PC-3 (cell line): Measurements from ENCODE around the gene CCNY. TPM values are rescaled to one million over a fixed set of nuclear protein-coding genes. Genes with fewer than 3 reads are reported as not detected.

ENCODE experiments used
- ATAC-seq: fragments of 200-7000 bp; cut with Tn5 transposase; 2 replicates; pipeline ENCODE4 v1.9.1; 2020; ENCODE audit warnings: mild to moderate bottlenecking, moderate library complexity
- BruUV-seq: library from RNA; stranded (reverse); fragments of 400-500 nt; replicated peaks from 2 replicates; lab custom pipeline; 2021; lab: Mats Ljungman, UMichigan
- CTCF ChIA-PET: fragments of 300-600 bp; sonication (Branson Sonifier 250); formaldehyde crosslinking; loops from one replicate; lab custom pipeline; 2022; ENCODE audit warnings: antibody characterized with exemption; lab: Charles Lee
- POLR2A ChIA-PET: fragments of 300-600 bp; sonication (Branson Sonifier 250); formaldehyde crosslinking; loops from one replicate; lab custom pipeline; 2022; ENCODE audit warnings: antibody characterized with exemption; ENCODE audit not compliant: unreplicated experiment; lab: Charles Lee
- DNase-seq: peaks from one replicate; pipeline ENCODE4 v3.0.0-alpha.2; 2015
- H2AFZ ChIP-seq: fragments of 300-600 bp; sonication (generic); 2 replicates; pipeline ENCODE4 v1.6.0; 2016; ENCODE audit warnings: antibody characterized with exemption, low read length
- H3F3A ChIP-seq: fragments of 300-600 bp; sonication (generic); one replicate; pipeline ENCODE4 v1.6.0; 2017; ENCODE audit warnings: antibody characterized with exemption, low read length, control low read depth, mild to moderate bottlenecking; ENCODE audit not compliant: unreplicated experiment
- H3K27ac ChIP-seq: fragments of 300-600 bp; sonication (generic); 2 replicates; pipeline ENCODE4 v1.5.1; 2016; ENCODE audit warnings: mild to moderate bottlenecking, low read length
- H3K27me3 ChIP-seq: fragments of 300-600 bp; sonication (generic); 2 replicates; pipeline ENCODE4 v1.6.1; 2016; ENCODE audit warnings: low read length, mixed read lengths
- H3K36me3 ChIP-seq: fragments of 300-600 bp; sonication (generic); 2 replicates; pipeline ENCODE4 v1.6.1; 2016; ENCODE audit warnings: low read depth, mixed run types, low read length, mixed read lengths
- H3K4me1 ChIP-seq: fragments of 300-600 bp; sonication (generic); 2 replicates; pipeline ENCODE4 v1.5.1; 2016; ENCODE audit warnings: low read length; ENCODE audit not compliant: insufficient read depth
- H3K4me2 ChIP-seq: fragments of 300-600 bp; sonication (generic); 2 replicates; pipeline ENCODE4 v1.6.0; 2016; ENCODE audit warnings: low read length
- H3K4me3 ChIP-seq: fragments of 300-600 bp; sonication (generic); 2 replicates; pipeline ENCODE4 v1.5.1; 2016; ENCODE audit warnings: mild to moderate bottlenecking, low read length, mixed read lengths
- H3K79me2 ChIP-seq: fragments of 300-600 bp; sonication (generic); 2 replicates; pipeline ENCODE4 v1.6.1; 2017; ENCODE audit warnings: low read length, mixed read lengths
- H3K9ac ChIP-seq: fragments of 300-600 bp; sonication (generic); 2 replicates; pipeline ENCODE4 v1.6.0; 2016; ENCODE audit warnings: mild to moderate bottlenecking, low read length
- H3K9me2 ChIP-seq: fragments of 300-600 bp; sonication (generic); replicated peaks from 2 replicates; pipeline ENCODE4 v1.6.1; 2016; ENCODE audit warnings: mixed run types, low read length, mixed read lengths
- H3K9me3 ChIP-seq: fragments of 300-600 bp; sonication (generic); 2 replicates; pipeline ENCODE4 v1.6.1; 2016; ENCODE audit warnings: low read length, mixed read lengths
- H4K20me1 ChIP-seq: fragments of 300-600 bp; sonication (generic); 2 replicates; pipeline ENCODE4 v1.6.1; 2016; ENCODE audit warnings: low read length, mixed read lengths
- CTCF ChIP-seq: fragments of 300-600 bp; sonication (generic); conservative IDR thresholded peaks from 2 replicates; pipeline ENCODE4 v1.5.1; 2017; ENCODE audit warnings: antibody characterized with exemption, low read depth, mild to moderate bottlenecking, low read length
- EZH2 ChIP-seq: fragments of 300-600 bp; sonication (generic); IDR thresholded peaks from one replicate; pipeline ENCODE4 v1.6.1; 2017; ENCODE audit warnings: antibody characterized with exemption, mild to moderate bottlenecking, low read length; ENCODE audit not compliant: unreplicated experiment
- EZH2phosphoT487 ChIP-seq: fragments of 300-600 bp; sonication (generic); IDR thresholded peaks from 2 replicates; pipeline ENCODE4 v1.6.1; 2018; ENCODE audit warnings: mild to moderate bottlenecking, antibody characterized with exemption, low read length, borderline replicate concordance
- intact Hi-C: fragments of 100-400 bp; cut with micrococcal nuclease; formaldehyde crosslinking; loops from 2 replicates; pipeline ENCODE4 v1.9.0; 2023
- total RNA-seq: library from RNA; depleted of rRNA; stranded (reverse); fragments of >200 nt; gene quantifications from 2 replicates; pipeline ENCODE4 v1.2.3, GENCODE V29; 2014

The CCNY gene
- total RNA-seq, 1 experiment from 2014 or later: 146 TPM

GRCh38 chr10:35588836-35589235 is 252.5 kb downstream of the CCNY start:
- DNase-seq (no peak), ATAC-seq (no peak)
- BruUV-seq: no TSS peak
- Histone ChIP-seq H3F3A (no peaks in the 10 kb centered on the region), H3K27me3 (no peaks in the 10 kb centered on the region), H3K9me3 (no peaks in the 10 kb centered on the region), H3K9ac (no peak overlapping the region), H3K4me3 (no peak overlapping the region), H2AFZ (no peak overlapping the region), H3K27ac (no peak overlapping the region), H3K79me2 (no peaks in the 10 kb centered on the region), H3K36me3 (no peaks in the 10 kb centered on the region), H3K4me2 (no peak overlapping the region), H3K4me1 (no peaks in the 10 kb centered on the region), H4K20me1 (no peaks in the 10 kb centered on the region), H3K9me2 (no peaks in the 10 kb centered on the region)
- ChIA-PET CTCF (interaction anchor here (0.7 to 0.9 kb wide), 2 partner anchors 17 to 26 kb away, joined by 3 to 4 read pairs; no protein-coding TSS in a partner anchor), POLR2A (no interaction called here)
- no peak for TF ChIP-seq CTCF
- TF ChIP-seq EZH2phosphoT487: no peak
- no peak for TF ChIP-seq EZH2
- intact Hi-C loops: no loop called here

- ATAC-seq (no peak), DNase-seq (peak; percentile 40)
- H3K4me3 ChIP-seq: no peak overlapping the region
- H3K9ac ChIP-seq: no peak overlapping the region
- H2AFZ ChIP-seq: no peak overlapping the region
- BruUV-seq: no TSS peak
- ChIA-PET POLR2A (interaction anchor here (0.5 kb wide), 1 partner anchor 1056 kb away, joined by 3 read pairs; no protein-coding TSS in a partner anchor), CTCF (no interaction called here)
- H3K79me2 ChIP-seq: no peaks in the 10 kb centered on the region
- no peak overlapping the region for H3K27ac ChIP-seq
- H3K9me2 ChIP-seq: no peaks in the 10 kb centered on the region
- H3K27me3 ChIP-seq: no peaks in the 10 kb centered on the region
- no peak overlapping the region for H3K4me2 ChIP-seq
- H3K4me1 ChIP-seq: no peaks in the 10 kb centered on the region
- intact Hi-C loops: no loop called here
- H4K20me1 ChIP-seq: no peaks in the 10 kb centered on the region
- no peak for TF ChIP-seq EZH2phosphoT487
- no peak for TF ChIP-seq CTCF
- TF ChIP-seq EZH2: no peak
- no peaks in the 10 kb centered on the region for H3K9me3 ChIP-seq
- no peaks in the 10 kb centered on the region for H3F3A ChIP-seq
- H3K36me3 ChIP-seq: no peaks in the 10 kb centered on the region
Measured at GRCh38 chr10:35592441-35592840, 256.1 kb downstream of the CCNY start.
